ENCODE data around the gene LNPK.

LNPK gene, protein sequence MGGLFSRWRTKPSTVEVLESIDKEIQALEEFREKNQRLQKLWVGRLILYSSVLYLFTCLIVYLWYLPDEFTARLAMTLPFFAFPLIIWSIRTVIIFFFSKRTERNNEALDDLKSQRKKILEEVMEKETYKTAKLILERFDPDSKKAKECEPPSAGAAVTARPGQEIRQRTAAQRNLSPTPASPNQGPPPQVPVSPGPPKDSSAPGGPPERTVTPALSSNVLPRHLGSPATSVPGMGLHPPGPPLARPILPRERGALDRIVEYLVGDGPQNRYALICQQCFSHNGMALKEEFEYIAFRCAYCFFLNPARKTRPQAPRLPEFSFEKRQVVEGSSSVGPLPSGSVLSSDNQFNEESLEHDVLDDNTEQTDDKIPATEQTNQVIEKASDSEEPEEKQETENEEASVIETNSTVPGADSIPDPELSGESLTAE

DNA sequence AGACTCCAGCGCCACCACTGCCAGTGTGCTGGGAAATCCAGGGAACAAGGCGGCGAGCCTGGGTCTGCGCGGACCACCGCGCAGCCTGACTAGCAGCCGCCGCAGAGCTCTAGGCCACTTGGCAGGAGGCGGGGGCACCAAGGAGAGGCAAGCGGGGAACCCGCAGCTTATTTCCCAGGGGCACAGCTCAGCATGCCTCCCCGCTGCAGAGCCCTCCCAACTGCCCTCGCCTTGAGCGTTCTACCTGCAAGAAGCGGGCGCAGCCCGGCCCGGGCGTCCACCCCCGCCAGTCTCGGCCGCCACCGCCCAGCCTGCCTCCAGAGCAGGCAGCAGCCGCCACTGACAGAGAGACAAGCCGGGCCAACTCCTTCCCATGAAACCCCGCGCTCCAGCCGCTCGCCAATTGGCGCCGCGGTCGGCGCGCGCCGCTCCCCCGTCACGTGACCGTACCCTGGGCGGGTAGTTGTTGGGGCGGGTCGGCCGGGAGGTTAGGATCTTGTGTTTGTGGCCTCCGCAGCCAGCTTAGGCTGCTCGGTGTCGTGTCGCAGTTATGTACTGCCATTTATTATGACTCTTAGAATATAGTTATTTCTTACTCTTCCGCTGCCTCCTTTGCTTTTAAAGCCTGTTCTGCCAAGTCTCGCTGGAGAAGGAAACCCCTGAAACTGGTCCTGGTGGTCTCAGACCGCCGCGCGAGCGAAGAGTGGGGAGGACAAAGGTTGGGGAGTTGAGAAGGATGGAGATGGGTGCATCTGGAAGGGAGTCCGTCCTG, at the start of gene LNPK:
LNPK (minus strand) TSS at position 352 of the 772 bp plus-strand sequence. CDS start 6,683 bp downstream, outside the sequence.
- TF ChIP-seq, protein P1, sequence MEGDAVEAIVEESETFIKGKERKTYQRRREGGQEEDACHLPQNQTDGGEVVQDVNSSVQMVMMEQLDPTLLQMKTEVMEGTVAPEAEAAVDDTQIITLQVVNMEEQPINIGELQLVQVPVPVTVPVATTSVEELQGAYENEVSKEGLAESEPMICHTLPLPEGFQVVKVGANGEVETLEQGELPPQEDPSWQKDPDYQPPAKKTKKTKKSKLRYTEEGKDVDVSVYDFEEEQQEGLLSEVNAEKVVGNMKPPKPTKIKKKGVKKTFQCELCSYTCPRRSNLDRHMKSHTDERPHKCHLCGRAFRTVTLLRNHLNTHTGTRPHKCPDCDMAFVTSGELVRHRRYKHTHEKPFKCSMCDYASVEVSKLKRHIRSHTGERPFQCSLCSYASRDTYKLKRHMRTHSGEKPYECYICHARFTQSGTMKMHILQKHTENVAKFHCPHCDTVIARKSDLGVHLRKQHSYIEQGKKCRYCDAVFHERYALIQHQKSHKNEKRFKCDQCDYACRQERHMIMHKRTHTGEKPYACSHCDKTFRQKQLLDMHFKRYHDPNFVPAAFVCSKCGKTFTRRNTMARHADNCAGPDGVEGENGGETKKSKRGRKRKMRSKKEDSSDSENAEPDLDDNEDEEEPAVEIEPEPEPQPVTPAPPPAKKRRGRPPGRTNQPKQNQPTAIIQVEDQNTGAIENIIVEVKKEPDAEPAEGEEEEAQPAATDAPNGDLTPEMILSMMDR (IDR thresholded peaks at IDR 0.05; ENCODE audit: unreplicated experiment in 3 of 3): no peak
- no peaks in the 10 kb centered on the region for H3K36me3 Mint-ChIP-seq (ENCODE audit: low read depth)
- peaks cover 36% of the 10 kb centered on the region for H3K4me1 Mint-ChIP-seq
- H3K27me3 Mint-ChIP-seq (ENCODE audit: low read depth): no peaks in the 10 kb centered on the region
- peak within 1 kb of the TSS; percentile 84 to 96 (median 92) for H3K4me3 Mint-ChIP-seq
- no peaks in the 10 kb centered on the region for H3K9me3 Mint-ChIP-seq
- peak within 1 kb of the TSS; percentile 84 to 93 (median 91) for H3K27ac Mint-ChIP-seq

DNA sequence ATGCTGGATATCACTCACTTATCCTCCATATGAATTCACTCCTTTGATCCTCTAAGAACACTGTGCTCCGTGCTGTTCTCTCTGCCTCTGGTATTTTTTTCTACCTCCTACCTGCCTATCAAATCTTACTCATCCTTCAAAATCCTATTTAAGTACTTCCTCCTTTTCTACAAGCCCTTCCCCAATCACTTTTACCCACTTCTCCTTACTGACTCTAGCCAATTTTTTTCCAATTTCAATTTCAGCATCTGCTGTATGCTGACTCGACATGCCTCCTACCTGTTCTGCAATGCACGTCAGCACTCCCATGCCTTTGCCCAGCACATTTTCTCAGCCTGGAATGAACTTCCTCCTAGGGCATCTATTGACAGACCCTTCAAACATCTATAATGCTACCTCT, 37.3 kb upstream of the LNPK start:
- Mint-ChIP-seq H3K4me1 (no peaks in the 10 kb centered on the region), H3K9me3 (peaks cover 4% of the 10 kb centered on the region), H3K4me3 (no peak overlapping the region), H3K27ac (no peak overlapping the region), H3K36me3 (ENCODE audit: low read depth) (no peaks in the 10 kb centered on the region), H3K27me3 (ENCODE audit: low read depth) (peaks cover 20% of the 10 kb centered on the region)
- TF ChIP-seq, protein P1 (IDR thresholded peaks at IDR 0.05; ENCODE audit: unreplicated experiment in 3 of 3): no peak

DNA sequence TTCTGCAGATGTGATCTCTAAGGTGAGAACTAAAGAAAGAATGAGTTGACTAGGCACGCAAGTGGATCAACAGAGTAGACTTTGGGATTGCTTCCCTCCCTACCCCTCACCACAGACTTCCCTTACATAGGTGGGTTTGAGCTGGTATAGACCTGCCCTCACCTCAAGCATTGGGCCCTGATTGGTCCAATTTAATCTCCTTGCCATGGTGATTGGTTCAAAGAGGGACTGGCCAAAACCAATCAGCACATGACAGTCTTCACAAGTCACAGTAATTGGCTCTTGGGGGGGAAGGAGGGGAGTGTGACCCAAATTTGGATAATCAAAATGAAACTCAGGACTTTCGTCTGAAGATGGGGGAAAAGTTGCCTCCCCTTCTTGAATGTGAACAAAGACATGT, 36.6 kb upstream of the LNPK start:
- H3K4me1 Mint-ChIP-seq: no peaks in the 10 kb centered on the region
- no peaks in the 10 kb centered on the region for H3K36me3 Mint-ChIP-seq (ENCODE audit: low read depth)
- H3K27ac Mint-ChIP-seq: no peak overlapping the region
- H3K27me3 Mint-ChIP-seq (ENCODE audit: low read depth): peaks cover 22% of the 10 kb centered on the region
- TF ChIP-seq, protein P1 (IDR thresholded peaks at IDR 0.05; ENCODE audit: unreplicated experiment in 3 of 3): no peak
- H3K9me3 Mint-ChIP-seq: no peaks in the 10 kb centered on the region
- no peak overlapping the region for H3K4me3 Mint-ChIP-seq

DNA sequence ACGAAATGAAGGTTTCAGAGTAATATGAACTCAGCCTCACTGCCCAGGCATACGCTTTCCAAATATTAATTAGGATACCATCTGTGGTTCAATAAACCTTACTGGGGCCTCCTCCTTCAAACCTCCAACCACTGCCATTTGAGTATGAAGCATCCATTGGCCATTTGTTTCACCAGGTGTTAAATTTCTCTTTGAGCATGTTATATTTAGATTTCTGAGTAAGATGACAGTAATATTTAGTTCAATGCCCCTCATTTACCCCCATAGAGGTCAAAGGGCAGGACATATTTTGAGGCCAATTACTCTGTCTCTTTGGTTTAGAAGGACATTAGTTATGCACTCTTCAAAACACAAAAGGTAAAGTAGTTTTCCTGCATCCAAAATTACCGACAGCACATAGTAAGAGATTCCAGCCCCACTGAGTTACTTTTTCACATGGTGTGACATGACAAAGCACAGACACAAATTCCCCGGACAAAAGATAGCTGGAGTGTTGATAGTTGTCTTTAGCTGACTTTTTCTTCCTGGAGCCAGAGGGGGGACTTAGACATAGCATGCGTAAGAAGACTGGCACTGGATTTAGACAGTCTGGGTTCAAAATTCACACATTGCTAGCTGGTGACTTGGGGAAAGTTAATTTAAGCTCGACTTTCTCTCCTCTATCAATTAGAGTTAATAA, 33.1 kb upstream of the LNPK start:
- peaks cover 15% of the 10 kb centered on the region for H3K27me3 Mint-ChIP-seq (ENCODE audit: low read depth)
- H3K36me3 Mint-ChIP-seq (ENCODE audit: low read depth): no peaks in the 10 kb centered on the region
- H3K4me3 Mint-ChIP-seq: no peak overlapping the region
- H3K27ac Mint-ChIP-seq: no peak overlapping the region
- H3K9me3 Mint-ChIP-seq: no peaks in the 10 kb centered on the region
- no peaks in the 10 kb centered on the region for H3K4me1 Mint-ChIP-seq
- TF ChIP-seq, protein P1 (IDR thresholded peaks at IDR 0.05; ENCODE audit: unreplicated experiment in 3 of 3): no peak

DNA sequence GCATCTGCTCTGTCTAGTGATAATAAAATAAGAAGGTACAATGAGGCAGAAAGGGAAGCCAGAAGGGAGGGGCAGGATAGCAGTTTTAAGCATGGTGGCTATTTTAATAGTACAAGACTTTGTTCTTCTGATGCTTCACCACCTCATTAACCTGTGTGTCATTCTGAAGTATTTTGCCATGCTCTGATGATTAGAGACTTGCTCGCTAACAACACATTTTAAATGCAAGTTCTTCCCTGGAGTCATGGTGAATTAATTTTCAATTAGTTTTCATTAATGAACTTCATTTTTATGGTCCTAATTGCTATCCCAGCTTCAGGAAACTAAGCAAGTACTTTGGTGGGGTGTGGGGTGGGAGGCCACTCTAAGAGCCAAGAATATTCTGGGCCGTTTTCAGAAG, 25.7 kb upstream of the LNPK start:
- H3K4me3 Mint-ChIP-seq: no peak overlapping the region
- no peaks in the 10 kb centered on the region for H3K36me3 Mint-ChIP-seq (ENCODE audit: low read depth)
- TF ChIP-seq, protein P1 (IDR thresholded peaks at IDR 0.05; ENCODE audit: unreplicated experiment in 3 of 3): no peak
- no peaks in the 10 kb centered on the region for H3K4me1 Mint-ChIP-seq
- peaks cover 19% of the 10 kb centered on the region for H3K27me3 Mint-ChIP-seq (ENCODE audit: low read depth)
- H3K27ac Mint-ChIP-seq: no peak overlapping the region
- H3K9me3 Mint-ChIP-seq: no peaks in the 10 kb centered on the region
